ENCODE results near the gene TSR3. TPM values are rescaled to one million over a fixed set of nuclear protein-coding genes. Genes with fewer than 3 reads are reported as not detected.

The TSR3 gene
- total RNA-seq, 6 experiments from 2014 or later = 73.7 to 84.6 (median 78.1) TPM

GRCh38 chr16:1327619-1327947, 24.1 kb downstream of the TSR3 start:
- H3K27ac Mint-ChIP-seq = no peak overlapping the region
- TF ChIP-seq, protein P1, sequence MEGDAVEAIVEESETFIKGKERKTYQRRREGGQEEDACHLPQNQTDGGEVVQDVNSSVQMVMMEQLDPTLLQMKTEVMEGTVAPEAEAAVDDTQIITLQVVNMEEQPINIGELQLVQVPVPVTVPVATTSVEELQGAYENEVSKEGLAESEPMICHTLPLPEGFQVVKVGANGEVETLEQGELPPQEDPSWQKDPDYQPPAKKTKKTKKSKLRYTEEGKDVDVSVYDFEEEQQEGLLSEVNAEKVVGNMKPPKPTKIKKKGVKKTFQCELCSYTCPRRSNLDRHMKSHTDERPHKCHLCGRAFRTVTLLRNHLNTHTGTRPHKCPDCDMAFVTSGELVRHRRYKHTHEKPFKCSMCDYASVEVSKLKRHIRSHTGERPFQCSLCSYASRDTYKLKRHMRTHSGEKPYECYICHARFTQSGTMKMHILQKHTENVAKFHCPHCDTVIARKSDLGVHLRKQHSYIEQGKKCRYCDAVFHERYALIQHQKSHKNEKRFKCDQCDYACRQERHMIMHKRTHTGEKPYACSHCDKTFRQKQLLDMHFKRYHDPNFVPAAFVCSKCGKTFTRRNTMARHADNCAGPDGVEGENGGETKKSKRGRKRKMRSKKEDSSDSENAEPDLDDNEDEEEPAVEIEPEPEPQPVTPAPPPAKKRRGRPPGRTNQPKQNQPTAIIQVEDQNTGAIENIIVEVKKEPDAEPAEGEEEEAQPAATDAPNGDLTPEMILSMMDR (IDR thresholded peaks at IDR 0.05) = no peak
- no peak overlapping the region for H3K4me3 Mint-ChIP-seq
- peaks cover 2% of the 10 kb centered on the region; the same call in 1 of the 2 replicates for H3K27me3 Mint-ChIP-seq (ENCODE audit: insufficient read depth)
- DNase-seq = no peak
- H3K36me3 Mint-ChIP-seq (ENCODE audit: low read depth) = no peaks in the 10 kb centered on the region
- H3K9me3 Mint-ChIP-seq = no peaks in the 10 kb centered on the region
- H3K4me1 Mint-ChIP-seq (ENCODE audit: low read depth) = peaks cover 6% of the 10 kb centered on the region; the same call in 1 of the 2 replicates

DNA sequence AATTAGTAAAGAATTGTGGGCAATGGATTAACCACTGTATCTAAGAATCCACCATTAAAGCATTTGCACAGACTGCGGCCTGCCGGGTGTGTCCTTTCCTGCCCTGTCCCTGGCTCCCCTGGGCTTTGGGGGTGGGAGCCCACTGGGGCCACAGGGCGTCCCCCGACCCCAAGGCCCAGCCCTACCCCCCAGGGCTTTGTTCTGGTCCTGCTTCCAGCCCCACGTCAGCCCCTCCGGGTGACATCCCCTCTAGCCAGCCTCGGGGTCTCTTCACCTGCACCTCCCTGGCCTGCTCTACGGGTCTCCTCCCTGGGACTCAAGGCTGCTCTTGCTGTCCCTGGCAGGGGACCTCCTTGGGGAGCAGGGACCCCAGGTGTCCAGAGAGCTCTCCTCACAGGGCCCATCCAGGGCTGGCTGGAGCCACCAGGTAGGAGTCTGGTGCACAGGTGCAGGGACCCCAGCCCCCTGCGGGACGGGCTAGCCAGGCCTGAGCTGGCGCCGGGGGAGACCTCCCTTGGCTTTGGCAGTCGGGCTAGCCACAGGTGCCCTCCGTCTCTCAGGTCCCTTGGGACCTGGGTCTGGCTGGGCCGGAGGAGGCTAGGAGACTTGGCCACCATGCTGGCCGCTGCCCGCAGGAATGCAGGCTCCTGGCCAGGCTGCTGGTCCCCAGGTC, 24.6 kb downstream of the TSR3 start:
- DNase-seq = no peak
- Mint-ChIP-seq H3K4me1 (ENCODE audit: low read depth) (peaks cover 6% of the 10 kb centered on the region; the same call in 1 of the 2 replicates), H3K36me3 (ENCODE audit: low read depth) (no peaks in the 10 kb centered on the region), H3K4me3 (no peak overlapping the region), H3K27ac (no peak overlapping the region), H3K27me3 (ENCODE audit: insufficient read depth) (peaks cover 3% of the 10 kb centered on the region; the same call in 1 of the 2 replicates), H3K9me3 (no peaks in the 10 kb centered on the region)
- TF ChIP-seq, protein P1 (IDR thresholded peaks at IDR 0.05) = no peak

- no peak overlapping the region for H3K27ac Mint-ChIP-seq
- no peak for DNase-seq
- TF ChIP-seq, protein P1 (IDR thresholded peaks at IDR 0.05) = no peak
- H3K36me3 Mint-ChIP-seq (ENCODE audit: low read depth) = no peaks in the 10 kb centered on the region
- no peaks in the 10 kb centered on the region for H3K9me3 Mint-ChIP-seq
- no peak overlapping the region for H3K4me3 Mint-ChIP-seq
- peaks cover 1% of the 10 kb centered on the region; the same call in 1 of the 2 replicates for H3K27me3 Mint-ChIP-seq (ENCODE audit: insufficient read depth)
- peaks cover 1% of the 10 kb centered on the region; the same call in 1 of the 2 replicates for H3K4me1 Mint-ChIP-seq (ENCODE audit: low read depth)
These were observed 25.3 kb downstream of the TSR3 start for GRCh38 chr16:1326391-1326790.

GRCh38 chr16:1325673-1326371, 25.9 kb downstream of the TSR3 start:
- TF ChIP-seq, protein P1 (IDR thresholded peaks at IDR 0.05) = no peak
- no peaks in the 10 kb centered on the region for H3K36me3 Mint-ChIP-seq (ENCODE audit: low read depth)

GRCh38 chr16:1325261-1325660, 26.4 kb downstream of the TSR3 start:
- no peak overlapping the region for H3K4me3 Mint-ChIP-seq
- H3K36me3 Mint-ChIP-seq (ENCODE audit: low read depth) = peaks cover under 1% of the 10 kb centered on the region; the same call in 1 of the 2 replicates

More at GRCh38 chr16:1325673-1326371, 25.9 kb downstream of the TSR3 start:
- Mint-ChIP-seq H3K4me3 (no peak overlapping the region), H3K27me3 (ENCODE audit: insufficient read depth) (peaks cover 1% of the 10 kb centered on the region; the same call in 1 of the 2 replicates), H3K27ac (no peak overlapping the region), H3K9me3 (no peaks in the 10 kb centered on the region), H3K4me1 (ENCODE audit: low read depth) (no peaks in the 10 kb centered on the region)
- DNase-seq = no peak

More at GRCh38 chr16:1325261-1325660, 26.4 kb downstream of the TSR3 start:
- H3K4me1 Mint-ChIP-seq (ENCODE audit: low read depth) = no peaks in the 10 kb centered on the region
- no peaks in the 10 kb centered on the region for H3K9me3 Mint-ChIP-seq
- H3K27me3 Mint-ChIP-seq (ENCODE audit: insufficient read depth) = peaks cover 1% of the 10 kb centered on the region; the same call in 1 of the 2 replicates
- DNase-seq = no peak
- TF ChIP-seq, protein P1 (IDR thresholded peaks at IDR 0.05) = no peak
- H3K27ac Mint-ChIP-seq = no peak overlapping the region

All from HFFc6 (cell line).